ENCODE results near the gene ARMC9.

GRCh38 chr2:231342061-231342711, 143.8 kb downstream of the ARMC9 start:
- TF ChIP-seq CTCF (conservative IDR thresholded peaks at IDR 0.05; ENCODE audit: low read depth, low read length) (no peak), EZH2 (IDR thresholded peaks at IDR 0.05; ENCODE audit: borderline replicate concordance, low read depth, low read length, poor library complexity, severe bottlenecking) (no peak)
